Measurements from ENCODE around the gene KCNA4.
"Not testable (repeated sequence)": the region's sequence is repeated elsewhere in the genome, so short reads cannot be mapped to it uniquely, and the experiment has no call there.

The KCNA4 gene

DNA sequence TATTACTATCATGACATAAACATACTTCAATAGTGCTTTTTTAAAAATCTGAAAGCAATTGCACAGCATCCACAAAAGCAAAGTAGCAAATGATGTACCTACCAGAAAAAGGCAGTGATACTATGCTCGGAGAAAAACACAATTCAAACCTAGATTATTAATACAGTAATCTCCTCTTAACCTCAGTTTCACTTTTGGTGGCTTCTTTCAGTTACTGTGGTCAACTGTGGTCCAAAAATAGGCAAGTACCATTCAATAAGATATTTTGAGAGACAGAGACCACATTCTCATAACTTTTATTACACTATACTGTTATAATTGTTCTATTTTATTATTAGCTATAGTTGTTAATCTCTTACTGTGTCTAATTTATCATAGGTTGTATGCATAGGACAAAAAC lies 20.8 kb downstream of the KCNA4 start:
- no peak for DNase-seq

DNA sequence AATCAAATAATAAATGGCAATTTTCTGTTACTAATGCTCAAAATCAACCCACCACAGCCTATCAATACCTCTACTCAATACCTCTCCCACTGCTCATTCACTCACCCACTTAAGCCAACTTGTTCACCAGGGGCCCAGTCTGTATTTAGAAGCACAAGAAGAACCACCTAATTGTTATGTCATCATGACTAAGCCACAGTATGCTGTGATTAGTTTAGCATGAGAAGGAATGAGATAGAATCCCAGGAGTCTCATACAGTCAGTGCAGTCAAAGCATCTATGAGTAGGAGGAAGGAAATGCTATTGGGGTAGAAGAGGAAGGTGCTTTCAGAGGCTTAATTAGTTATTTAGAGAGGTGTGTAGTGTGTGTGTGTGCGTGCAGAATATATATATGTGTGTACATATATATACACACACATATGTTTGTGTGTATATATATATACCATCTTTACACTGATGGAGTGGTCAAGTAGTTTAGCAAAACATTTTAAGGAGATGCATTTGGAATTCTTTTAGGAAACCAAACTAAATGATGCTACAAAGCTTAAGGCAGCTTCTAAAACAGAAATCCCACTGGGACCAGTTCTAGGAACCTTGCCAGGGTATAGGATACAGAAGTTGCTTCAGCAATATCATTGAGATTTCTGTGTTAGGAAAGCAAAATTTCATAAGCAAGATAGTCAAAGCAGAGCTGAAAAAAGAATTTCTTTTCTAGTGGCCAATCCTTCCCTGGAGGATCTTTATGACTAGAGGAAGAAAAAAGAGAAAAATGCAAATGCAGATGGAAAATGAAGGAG lies 27.5 kb downstream of the KCNA4 start:
- DNase-seq = peak; percentile 21

DNA sequence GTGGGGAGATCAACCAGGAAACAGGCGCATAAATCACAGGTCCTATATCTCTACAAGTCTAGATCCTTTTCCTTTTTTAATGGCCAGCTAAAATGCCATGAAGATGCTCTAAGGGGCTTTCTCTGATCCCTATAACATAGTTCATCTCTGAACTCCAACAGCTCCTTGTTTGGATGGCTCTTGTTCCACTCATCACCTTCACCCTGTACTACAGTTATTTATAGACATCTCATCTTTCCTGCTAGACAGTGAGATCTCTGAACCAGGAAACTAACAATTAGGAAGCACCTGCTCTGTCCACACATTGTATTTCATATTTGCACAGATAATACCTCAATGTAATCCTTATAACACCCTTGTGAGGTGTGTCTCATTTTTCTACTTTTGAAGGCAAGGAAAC lies 31.6 kb downstream of the KCNA4 start:
- no peak for DNase-seq

DNA sequence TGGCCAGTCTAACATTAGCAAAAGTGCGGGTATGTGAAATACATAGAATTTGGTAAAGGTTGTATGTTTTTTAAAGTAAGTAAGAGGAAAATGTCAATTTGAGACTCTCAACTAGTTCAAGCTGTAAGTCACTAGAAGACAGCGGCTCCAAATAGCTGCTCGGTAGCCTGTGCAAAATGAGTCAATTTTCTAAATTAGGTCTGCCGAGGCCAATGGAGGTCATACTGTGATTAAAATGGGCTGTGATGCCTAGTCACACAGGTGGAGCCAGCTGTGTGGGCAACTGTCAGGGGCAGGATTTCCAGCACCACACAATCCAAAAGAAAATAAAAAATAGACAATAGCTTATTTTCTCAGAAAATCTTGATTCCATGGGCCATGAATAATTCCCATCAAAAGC lies 32.3 kb downstream of the KCNA4 start:
- no peak for DNase-seq

DNA sequence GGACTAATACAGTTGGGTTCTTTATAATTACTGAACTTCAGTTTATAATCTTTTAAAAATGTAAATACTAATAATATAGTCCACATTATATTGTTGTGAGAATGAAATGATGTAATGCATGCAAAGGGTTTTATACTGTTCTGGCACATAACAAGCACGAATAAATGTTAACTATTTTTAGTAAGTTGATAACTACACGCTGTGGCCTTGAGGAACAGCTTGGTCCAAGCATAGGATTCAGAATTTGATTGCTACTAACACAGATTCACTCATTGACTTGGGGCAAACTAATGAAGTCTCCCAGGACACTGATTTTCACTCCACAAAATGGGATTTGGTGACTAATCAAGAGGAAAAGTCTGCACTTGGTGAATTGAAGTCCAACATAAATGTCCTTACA lies 38.3 kb downstream of the KCNA4 start:
- DNase-seq = no peak

DNA sequence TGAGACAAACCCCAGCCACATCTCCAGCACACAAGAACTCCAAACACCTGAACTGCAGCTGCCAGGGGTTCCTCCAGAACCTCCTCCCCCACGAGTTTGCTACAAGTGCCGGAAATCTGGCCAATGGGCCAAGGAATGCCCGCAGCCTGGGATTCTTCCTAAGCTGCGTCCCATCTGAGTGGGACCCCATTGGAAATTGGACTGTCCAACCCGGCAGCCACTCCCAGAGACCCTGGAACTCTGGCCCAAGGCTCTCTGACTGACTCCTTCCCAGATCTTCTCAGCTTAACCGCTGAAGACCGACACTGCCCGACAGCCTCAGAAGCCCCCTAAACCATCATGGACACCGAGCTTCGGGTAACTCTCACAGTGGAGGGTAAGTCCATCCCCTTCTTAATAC lies 41.2 kb downstream of the KCNA4 start:
- DNase-seq = not testable (repeated sequence)

DNA sequence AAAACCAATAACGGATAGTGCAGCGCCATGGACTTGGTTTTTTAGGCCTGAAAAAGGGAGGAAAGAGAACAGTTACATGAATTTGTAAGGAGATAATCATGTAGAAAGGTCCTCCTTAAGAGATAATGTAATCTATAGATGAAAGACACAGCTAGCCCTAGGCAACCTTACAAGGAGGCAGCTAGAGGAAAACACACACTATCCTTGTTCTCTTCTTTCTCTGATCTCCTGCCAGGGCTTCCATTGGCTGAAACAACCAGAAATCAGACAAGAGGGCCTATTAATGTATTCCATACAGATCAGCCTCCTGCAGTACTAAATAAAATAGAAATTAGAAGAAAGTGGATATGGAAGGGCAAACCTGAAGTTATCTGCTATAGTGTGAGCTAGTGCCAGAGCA lies 53.0 kb downstream of the KCNA4 start:
- DNase-seq = no peak

DNA sequence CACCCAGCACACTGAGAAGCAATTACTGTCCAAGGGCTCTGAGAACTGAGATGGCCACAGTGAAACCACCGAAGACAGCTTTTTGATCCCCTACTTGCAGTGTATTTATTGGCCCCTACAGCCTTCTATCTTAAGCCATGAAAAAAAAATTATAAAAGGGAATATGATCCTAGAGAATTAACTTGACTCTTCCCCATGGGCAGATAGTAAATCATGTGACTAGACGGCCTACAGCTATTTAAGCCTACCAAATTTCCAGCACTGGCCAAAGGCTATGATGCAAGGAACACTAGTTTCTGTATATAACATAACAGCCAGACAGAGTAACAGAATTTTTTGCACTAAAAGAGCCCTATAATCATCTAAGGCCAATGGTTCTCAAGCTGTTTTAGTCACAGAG lies 53.8 kb downstream of the KCNA4 start:
- DNase-seq = no peak

DNA sequence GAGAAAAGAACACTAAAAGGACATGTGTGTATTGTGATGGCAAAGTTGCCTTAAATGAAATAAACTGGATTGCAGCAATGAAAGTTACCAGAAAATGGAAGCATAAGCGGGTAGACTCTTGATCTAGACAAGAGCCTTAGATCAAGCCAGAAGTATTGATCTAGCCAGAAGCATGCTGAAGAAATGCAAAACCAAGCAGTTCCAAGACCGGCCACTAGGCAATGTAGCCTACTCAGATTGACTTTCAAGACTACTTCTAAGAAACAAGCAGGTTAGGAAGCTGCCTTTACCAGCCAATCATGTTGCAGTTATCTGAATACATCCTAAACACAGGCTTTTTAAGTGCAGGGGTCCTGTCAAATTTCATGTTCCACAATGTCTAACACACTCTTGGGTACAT lies 54.6 kb downstream of the KCNA4 start:
- DNase-seq = no peak

All from fibroblast of upper back skin (primary cell).